ENCODE measurements around the gene ZBTB45.
"Not testable (repeated sequence)": the region's sequence is repeated elsewhere in the genome, so short reads cannot be mapped to it uniquely, and the experiment has no call there.

ZBTB45 gene

DNA sequence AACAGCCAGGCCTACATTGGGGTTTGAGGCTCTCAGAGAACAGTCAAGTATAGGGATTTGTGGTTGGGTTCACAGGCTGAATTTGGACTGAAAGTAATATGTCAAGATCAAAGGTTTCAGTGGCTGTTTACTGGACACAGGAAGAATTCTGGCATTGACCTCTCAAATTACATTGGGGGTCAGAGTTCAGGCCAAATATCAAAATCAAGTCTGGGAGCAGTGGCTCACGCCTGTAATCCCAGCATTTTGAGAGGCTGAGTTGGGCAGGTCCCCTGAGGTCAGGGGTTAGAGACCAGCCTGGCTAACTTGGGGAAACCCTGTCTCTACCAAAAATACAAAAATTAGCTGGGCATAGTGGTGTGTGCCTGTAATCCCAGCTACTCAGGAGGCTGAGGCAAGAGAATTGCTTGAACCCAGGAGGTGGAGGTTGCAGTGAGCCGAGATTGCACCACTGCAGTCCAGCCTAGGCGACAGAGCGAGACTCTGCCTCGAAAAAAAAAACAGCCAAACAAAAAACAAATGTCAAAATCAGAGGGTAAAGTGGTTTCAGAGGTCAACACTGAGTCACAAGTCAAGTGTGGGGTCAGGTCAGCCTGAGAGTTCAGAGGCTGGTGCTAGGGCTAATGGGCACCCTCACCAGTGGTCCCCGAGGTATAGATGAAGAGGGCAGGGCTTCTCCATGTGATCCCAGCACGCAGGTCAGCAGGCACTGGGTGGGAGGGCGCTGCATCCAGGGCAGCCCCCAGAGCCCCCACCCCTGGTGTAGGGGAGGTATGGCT is 9.3 kb downstream of the ZBTB45 start:
- DNase-seq = no peak

DNA sequence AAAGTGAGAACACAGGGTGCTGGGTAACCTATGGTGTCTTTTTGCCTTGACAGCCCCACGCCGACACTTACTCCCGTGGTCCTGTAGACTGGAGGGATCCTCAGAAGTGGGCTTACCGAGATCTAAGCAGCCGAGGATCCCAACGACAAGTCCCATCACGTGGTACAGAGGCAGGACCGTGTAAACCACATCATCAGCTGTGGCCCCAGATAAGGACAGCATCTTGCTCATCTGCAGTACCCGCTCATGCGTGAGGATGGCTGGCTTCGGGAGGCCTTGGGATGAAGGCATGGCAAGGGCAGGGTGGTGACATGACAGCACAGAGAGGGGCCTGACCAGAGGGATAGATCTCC is 9.9 kb downstream of the ZBTB45 start:
- DNase-seq = no peak

GRCh38 chr19:58507602-58508223 is 11.9 kb downstream of the ZBTB45 start:
- DNase-seq = not testable (repeated sequence)

DNA sequence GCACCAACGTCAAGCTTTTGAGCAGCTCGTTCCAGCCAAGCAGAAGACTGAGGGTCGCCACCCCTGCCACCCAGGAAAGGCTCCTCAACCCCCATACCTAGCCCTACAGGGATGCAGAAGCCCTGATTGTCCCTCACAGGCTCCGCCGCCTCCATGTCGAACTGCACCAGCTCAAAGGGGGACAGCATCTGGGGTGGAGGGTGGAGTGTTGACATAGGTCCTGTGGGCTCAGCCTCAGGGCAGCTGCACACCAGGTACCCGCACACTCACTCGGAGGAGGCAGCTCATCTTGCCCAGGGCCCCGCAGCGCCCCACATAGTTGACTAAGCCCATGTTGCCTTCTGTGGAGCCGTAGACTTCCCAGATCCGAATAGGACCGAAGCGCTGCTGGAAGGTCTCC is 19.4 kb downstream of the ZBTB45 start:
- no peak for DNase-seq

- DNase-seq = peak; percentile 98
These were observed 20.3 kb downstream of the ZBTB45 start for GRCh38 chr19:58499021-58499927.

DNA sequence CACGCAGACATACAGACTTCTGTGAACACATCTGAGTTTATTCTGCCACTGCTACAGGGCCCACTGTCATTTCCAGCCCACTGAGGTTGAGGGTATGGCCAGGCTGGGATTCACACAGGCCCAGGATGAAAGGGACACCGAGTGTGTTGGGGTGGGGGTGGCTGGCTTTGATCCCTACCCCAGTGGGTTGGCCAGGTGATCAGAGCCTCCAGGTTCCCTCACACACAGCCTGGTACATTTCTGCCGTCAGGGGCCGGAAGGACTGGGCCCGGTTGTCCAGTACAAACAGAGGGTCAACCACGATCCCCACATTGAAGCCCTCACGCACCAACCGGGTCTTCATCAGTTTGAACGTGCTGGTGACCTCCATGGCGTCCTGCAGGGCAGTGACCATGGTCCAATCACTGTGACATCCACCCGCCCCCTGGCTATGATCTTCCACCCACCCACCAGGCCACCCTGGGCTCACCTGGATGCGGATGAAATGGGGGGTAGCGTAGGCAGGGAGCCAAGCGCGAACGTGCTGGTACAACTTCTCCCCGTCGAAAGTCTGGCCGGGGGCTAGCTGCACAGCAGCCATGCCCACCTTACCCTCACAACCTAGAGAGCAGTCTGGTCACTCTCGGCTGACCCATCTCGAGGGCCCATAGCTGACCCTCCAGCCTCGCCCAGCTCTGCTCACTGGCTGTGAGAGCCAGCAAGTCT is 21.1 kb downstream of the ZBTB45 start:
- no peak for DNase-seq

DNA sequence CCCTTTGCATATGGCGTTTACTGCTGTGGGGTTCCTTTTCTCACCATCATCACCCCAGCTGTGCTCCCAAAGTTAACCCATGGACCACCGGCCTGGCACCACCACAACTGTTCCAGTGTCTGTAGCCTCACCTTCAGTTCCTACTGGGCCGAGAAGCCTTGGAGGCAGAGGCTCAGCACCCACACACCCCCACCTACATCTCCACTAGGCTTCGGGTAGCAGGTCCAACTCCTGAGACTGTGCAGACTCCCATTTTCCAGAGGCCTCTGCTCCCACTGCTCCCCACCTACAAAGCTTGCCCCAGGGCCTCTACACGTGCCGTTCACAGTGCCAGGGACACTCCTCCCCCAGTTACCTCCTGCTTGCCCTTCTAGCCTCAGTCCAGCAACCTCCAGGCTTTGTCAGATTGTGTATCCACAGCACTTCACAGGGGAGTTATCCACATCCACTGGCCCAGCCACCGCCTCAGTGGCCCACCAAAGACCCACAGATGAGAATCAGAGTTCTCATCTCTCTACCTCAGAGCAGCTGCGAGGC is 21.9 kb downstream of the ZBTB45 start:
- no peak for DNase-seq

GRCh38 chr19:58492265-58492664 is 27.3 kb downstream of the ZBTB45 start:
- no peak for DNase-seq

DNA sequence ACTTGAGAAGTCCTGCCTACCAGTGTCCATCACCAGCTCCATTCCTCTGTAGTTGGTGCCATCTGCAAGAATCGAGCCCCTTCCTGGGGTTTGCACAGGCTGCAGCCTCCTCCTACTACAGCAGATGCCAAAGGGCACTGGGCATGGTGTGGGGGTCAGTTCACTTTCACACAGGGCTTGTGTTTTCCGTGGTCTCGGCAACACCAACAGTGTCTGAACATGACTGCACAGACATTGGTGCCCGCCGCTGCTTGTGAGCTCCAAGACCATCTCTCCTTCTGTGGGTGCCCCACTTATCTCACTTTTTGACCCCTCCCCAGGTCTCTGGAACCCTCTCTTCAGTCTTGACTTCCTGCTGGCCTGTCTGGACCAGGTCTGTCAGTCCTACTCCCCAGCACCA is 28.2 kb downstream of the ZBTB45 start:
- DNase-seq = no peak

DNA sequence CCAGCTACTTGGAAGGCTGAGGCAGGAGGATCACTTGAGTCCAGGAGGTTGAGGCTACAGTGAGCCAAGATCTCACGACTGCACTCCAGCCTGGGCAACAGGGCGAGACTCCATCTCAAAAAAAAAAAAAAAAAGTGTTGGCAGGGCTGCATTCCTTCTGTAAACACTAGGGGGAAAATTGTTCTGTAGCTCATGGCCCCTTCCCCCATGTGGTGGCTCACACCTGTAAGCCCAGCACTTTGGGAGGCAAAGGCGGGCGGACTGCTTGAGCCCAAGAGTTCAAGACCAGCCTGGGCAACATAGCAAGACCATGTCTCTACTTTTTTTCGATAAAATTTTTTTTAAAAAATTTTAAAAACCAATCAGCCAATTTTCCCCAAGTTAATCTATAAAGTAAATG is 35.3 kb downstream of the ZBTB45 start:
- not testable (repeated sequence) for DNase-seq

- no peak for DNase-seq
These were observed 35.8 kb downstream of the ZBTB45 start for GRCh38 chr19:58483776-58484175.

- no peak for DNase-seq
These were observed 37.2 kb downstream of the ZBTB45 start for GRCh38 chr19:58482372-58482771.

- DNase-seq = no peak
These were observed 38.8 kb downstream of the ZBTB45 start for GRCh38 chr19:58480831-58481230.

DNA sequence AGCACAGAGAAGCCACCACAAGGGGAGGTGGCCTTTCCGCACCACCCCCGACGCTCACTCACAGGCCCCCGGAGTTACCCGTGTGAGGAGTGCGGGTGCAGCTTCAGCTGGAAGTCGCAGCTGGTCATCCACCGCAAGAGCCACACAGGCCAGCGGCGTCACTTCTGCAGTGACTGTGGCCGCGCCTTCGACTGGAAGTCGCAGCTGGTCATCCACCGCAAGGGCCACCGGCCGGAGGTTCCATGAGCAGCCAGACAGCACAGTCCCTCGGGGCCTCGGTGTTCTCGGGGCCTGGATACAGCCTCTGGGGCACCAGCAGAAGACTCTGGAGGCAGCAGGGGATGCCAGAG is 39.2 kb downstream of the ZBTB45 start:
- DNase-seq = no peak

DNA sequence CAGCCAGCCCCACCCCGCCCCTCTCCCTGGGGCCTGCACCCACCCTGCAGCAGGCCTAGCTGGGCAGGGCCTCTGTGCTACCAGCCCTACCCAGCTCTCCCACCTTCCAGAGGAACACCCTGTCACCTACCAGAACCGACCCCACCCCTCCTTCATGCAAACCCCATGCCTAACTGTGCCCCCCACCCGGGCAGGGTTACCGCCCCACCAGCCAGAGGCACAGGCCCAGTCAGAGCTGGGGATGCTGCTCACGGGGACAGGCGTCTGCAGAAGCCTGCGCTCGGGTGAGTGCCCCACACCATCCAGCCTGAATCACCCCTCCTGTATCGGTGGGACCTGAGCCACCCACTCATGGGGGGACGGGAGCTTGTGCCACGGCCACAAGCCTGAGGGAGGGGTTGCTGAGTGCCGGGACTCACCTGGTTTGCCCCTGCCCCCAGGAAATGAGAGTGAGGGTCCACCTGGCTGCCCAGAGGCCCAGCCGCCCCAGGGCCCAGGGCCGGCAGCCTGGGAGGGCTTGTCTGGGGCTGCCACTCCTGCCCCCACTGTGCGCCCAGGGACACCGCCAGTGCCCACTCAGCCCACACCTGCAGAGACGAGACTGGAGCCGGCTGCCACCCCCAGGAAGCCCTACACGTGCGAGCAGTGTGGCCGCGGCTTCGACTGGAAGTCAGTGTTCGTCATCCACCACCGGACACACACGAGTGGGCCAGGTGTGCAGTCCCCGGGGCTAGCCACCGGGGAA is 39.7 kb downstream of the ZBTB45 start:
- DNase-seq = no peak

DNA sequence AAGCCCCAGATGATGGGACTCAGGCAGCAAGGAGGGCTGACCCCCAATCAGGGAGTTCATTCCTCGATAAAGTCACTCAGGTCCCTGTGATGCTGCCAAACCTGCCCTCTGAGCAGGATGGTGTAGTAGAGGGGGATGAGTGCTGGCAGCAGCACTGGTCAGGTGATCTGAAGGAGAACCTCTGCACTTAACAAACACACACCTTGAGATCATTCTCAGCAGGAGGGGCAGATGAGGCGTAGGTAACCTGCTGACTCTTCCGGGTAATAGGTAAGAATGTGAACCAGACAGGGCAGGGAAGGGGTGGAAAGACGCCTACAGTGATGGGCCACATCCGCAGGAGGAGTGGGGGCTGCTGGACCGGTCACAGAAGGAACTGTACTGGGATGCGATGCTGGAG is 40.3 kb downstream of the ZBTB45 start:
- no peak for DNase-seq

DNA sequence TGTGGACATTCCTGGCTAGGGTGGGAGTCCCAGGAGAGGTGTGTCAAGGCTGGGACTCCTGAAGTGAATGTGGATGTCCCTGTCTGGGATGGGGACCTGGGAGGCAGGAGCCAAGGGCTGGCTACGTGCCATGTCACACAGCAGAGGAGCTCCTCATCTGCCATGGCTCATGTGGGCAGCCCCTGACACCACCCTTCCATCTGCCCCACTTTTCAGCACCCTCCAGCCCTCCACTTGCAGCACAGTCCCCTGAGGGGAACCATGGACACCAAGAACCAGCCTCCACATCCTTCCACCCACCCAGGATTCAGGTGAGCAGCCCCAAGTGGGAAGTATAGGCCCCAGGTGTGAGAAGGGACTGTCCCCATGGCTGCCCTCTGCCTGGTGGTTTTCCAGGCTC is 41.7 kb downstream of the ZBTB45 start:
- DNase-seq = no peak

DNA sequence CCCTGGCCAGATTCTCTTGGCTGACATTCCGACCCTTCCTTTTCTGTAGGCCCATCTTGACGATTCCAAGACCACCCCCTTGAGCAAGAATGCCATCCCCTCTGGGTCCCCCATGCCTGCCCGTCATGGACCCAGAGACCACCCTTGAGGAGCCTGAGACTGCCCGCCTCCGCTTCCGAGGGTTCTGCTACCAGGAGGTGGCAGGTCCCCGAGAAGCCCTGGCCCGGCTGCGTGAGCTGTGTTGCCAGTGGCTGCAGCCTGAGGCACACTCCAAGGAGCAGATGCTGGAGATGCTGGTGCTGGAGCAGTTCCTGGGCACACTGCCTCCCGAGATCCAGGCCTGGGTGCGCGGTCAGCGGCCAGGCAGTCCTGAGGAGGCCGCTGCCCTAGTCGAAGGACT is 42.5 kb downstream of the ZBTB45 start:
- DNase-seq = no peak

- no peak for DNase-seq
These were observed 43.1 kb downstream of the ZBTB45 start for GRCh38 chr19:58476498-58477015.

- peak; percentile 93 for DNase-seq
These were observed 43.7 kb downstream of the ZBTB45 start, which contains the start of gene ZNF446 for GRCh38 chr19:58475714-58476497. ZNF446 (plus strand) TSS chr19:58476352; CDS start chr19:58477219, 867 bp downstream.
